ENCODE data around the gene SH3BP1. TPM values are rescaled to one million over a fixed set of nuclear protein-coding genes. Genes with fewer than 3 reads are reported as not detected.
A peak's percentile ranks its signal among the peaks of the same experiment; 100 is the strongest.

SH3BP1 gene
- total RNA-seq, 1 donor from 2014 or later: 10.3 TPM

- H3K27me3 Mint-ChIP-seq (ENCODE audit: insufficient read depth, low read depth): peaks cover 10% of the 10 kb centered on the region
- Histone ChIP-seq H3K9me3 (ENCODE audit: low read depth) (no peaks in the 10 kb centered on the region), H3F3A (ENCODE audit: low read depth) (peaks cover 44% of the 10 kb centered on the region), H3K36me3 (no peaks in the 10 kb centered on the region), H3K27me3 (no peaks in the 10 kb centered on the region), H3K9ac (no peak overlapping the region), H3K4me3 (no peak overlapping the region), H3K27ac (no peak overlapping the region), H3K4me2 (no peak overlapping the region), H3K4me1 (peaks cover 19% of the 10 kb centered on the region), H4K20me1 (ENCODE audit: low read depth) (peaks cover 4% of the 10 kb centered on the region), H3K79me2 (ENCODE audit: low read depth) (no peaks in the 10 kb centered on the region), H2AFZ (replicated peaks) (no peak overlapping the region)
- TF ChIP-seq EZH2 (IDR thresholded peaks at IDR 0.05) (no peak), EZH2phosphoT487 (IDR thresholded peaks at IDR 0.05) (no peak)
- TF ChIP-seq, protein P1, sequence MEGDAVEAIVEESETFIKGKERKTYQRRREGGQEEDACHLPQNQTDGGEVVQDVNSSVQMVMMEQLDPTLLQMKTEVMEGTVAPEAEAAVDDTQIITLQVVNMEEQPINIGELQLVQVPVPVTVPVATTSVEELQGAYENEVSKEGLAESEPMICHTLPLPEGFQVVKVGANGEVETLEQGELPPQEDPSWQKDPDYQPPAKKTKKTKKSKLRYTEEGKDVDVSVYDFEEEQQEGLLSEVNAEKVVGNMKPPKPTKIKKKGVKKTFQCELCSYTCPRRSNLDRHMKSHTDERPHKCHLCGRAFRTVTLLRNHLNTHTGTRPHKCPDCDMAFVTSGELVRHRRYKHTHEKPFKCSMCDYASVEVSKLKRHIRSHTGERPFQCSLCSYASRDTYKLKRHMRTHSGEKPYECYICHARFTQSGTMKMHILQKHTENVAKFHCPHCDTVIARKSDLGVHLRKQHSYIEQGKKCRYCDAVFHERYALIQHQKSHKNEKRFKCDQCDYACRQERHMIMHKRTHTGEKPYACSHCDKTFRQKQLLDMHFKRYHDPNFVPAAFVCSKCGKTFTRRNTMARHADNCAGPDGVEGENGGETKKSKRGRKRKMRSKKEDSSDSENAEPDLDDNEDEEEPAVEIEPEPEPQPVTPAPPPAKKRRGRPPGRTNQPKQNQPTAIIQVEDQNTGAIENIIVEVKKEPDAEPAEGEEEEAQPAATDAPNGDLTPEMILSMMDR (IDR thresholded peaks at IDR 0.05): no peak
- H3K27ac Mint-ChIP-seq: no peak overlapping the region
- no peaks in the 10 kb centered on the region for H3K36me3 Mint-ChIP-seq
- H3K4me1 Mint-ChIP-seq: peaks cover 36% of the 10 kb centered on the region
- DNase-seq (ENCODE audit: low spot score): no peak
- H3K9me3 Mint-ChIP-seq: no peaks in the 10 kb centered on the region
- H3K4me3 Mint-ChIP-seq: no peak overlapping the region
These were observed 4.3 kb upstream of the SH3BP1 start for GRCh38 chr22:37635157-37635556.

DNA sequence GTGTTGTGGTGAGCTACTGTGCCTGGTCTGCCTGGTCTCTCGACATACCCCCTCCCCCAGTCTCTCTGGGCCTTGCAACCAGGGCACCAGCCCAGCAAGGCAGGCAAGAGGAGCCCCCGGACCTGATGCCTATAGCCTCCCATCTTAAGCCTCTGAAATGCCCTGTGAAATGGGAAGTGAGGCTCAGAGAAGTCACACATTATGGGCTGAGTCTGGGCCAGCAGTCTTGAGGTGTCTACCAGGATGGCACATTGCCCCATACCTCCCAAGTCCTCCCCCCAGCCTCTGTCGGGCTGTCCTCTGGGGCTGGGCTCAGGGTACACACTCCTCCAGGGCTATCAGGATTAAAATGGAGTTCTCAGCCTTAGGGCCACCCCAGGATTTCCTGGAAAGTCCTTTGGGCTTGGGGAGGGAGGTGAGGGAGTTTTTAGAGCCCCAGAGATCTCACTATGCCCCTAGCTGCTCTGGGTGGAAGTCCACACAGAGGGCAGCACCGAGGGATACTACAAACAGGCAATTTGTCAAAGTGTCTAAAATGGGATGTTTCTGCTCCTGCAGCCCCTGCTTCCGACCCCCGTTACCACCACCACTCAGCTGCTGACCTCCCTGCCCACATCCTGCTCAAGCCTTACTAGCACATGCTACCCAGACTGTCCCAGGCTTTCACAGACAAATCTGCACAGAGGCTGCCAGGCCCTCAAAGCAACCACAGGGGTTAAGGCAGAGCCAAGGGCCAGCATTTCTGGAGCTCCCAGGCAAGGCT is 3.1 kb upstream of the SH3BP1 start:
- Histone ChIP-seq H3K36me3 (no peaks in the 10 kb centered on the region), H3K4me3 (no peak overlapping the region), H2AFZ (replicated peaks) (no peak overlapping the region), H4K20me1 (ENCODE audit: low read depth) (peaks cover 4% of the 10 kb centered on the region), H3K4me2 (no peak overlapping the region), H3K27ac (no peak overlapping the region), H3K79me2 (ENCODE audit: low read depth) (peaks cover 6% of the 10 kb centered on the region), H3K9me3 (ENCODE audit: low read depth) (no peaks in the 10 kb centered on the region), H3K9ac (no peak overlapping the region), H3F3A (ENCODE audit: low read depth) (peaks cover 44% of the 10 kb centered on the region), H3K4me1 (peaks cover 25% of the 10 kb centered on the region), H3K27me3 (no peaks in the 10 kb centered on the region)
- Mint-ChIP-seq H3K9me3 (no peaks in the 10 kb centered on the region), H3K4me3 (no peak overlapping the region), H3K27me3 (ENCODE audit: insufficient read depth, low read depth) (peaks cover 10% of the 10 kb centered on the region), H3K4me1 (peaks cover 39% of the 10 kb centered on the region), H3K27ac (no peak overlapping the region), H3K36me3 (no peaks in the 10 kb centered on the region)
- DNase-seq (ENCODE audit: low spot score): no peak
- TF ChIP-seq, protein P1 (IDR thresholded peaks at IDR 0.05): peak; percentile 23
- TF ChIP-seq EZH2 (IDR thresholded peaks at IDR 0.05) (no peak), EZH2phosphoT487 (IDR thresholded peaks at IDR 0.05) (no peak)

DNA sequence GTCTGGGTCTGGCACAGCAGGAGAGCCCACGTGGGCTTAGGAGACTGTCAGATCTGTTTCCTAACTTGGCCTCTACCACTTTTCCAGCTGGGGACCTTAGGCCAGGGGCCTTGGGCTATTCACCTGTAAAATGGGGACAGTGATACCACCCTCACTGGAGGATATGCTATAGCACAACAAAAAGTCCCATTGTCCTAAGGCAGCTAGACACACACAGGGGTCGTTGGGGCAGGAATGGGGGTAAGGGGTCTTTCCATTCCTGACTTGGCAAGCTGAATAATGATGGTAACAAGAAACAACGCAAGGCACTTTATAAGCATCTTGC is 2.6 kb upstream of the SH3BP1 start:
- H3K27ac Mint-ChIP-seq: no peak overlapping the region
- H3K4me1 Mint-ChIP-seq: peaks cover 39% of the 10 kb centered on the region
- Histone ChIP-seq H3K4me2 (no peak overlapping the region), H4K20me1 (ENCODE audit: low read depth) (peaks cover 4% of the 10 kb centered on the region), H3K9ac (no peak overlapping the region), H3K4me1 (peaks cover 25% of the 10 kb centered on the region), H3K36me3 (no peaks in the 10 kb centered on the region), H3K79me2 (ENCODE audit: low read depth) (peaks cover 6% of the 10 kb centered on the region), H3K9me3 (ENCODE audit: low read depth) (no peaks in the 10 kb centered on the region), H3K27ac (no peak overlapping the region), H2AFZ (replicated peaks) (no peak overlapping the region), H3K27me3 (no peaks in the 10 kb centered on the region), H3K4me3 (no peak overlapping the region), H3F3A (ENCODE audit: low read depth) (peaks cover 44% of the 10 kb centered on the region)
- DNase-seq (ENCODE audit: low spot score): no peak
- H3K9me3 Mint-ChIP-seq: no peaks in the 10 kb centered on the region
- no peaks in the 10 kb centered on the region for H3K36me3 Mint-ChIP-seq
- TF ChIP-seq EZH2phosphoT487 (IDR thresholded peaks at IDR 0.05): no peak
- no peak for TF ChIP-seq EZH2 (IDR thresholded peaks at IDR 0.05)
- TF ChIP-seq, protein P1 (IDR thresholded peaks at IDR 0.05): no peak
- no peak overlapping the region for H3K4me3 Mint-ChIP-seq
- peaks cover 13% of the 10 kb centered on the region for H3K27me3 Mint-ChIP-seq (ENCODE audit: insufficient read depth, low read depth)
